Measurements from ENCODE around the gene KIF21B.

- TF ChIP-seq EZH2 (IDR thresholded peaks at IDR 0.05; ENCODE audit: borderline replicate concordance): no peak
- TF ChIP-seq, protein P1, sequence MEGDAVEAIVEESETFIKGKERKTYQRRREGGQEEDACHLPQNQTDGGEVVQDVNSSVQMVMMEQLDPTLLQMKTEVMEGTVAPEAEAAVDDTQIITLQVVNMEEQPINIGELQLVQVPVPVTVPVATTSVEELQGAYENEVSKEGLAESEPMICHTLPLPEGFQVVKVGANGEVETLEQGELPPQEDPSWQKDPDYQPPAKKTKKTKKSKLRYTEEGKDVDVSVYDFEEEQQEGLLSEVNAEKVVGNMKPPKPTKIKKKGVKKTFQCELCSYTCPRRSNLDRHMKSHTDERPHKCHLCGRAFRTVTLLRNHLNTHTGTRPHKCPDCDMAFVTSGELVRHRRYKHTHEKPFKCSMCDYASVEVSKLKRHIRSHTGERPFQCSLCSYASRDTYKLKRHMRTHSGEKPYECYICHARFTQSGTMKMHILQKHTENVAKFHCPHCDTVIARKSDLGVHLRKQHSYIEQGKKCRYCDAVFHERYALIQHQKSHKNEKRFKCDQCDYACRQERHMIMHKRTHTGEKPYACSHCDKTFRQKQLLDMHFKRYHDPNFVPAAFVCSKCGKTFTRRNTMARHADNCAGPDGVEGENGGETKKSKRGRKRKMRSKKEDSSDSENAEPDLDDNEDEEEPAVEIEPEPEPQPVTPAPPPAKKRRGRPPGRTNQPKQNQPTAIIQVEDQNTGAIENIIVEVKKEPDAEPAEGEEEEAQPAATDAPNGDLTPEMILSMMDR (IDR thresholded peaks at IDR 0.05; ENCODE audit: poor library complexity): no peak
- no peak for TF ChIP-seq EZH2phosphoT487 (IDR thresholded peaks at IDR 0.05; ENCODE audit: low read depth, severe bottlenecking, unreplicated experiment)
Observed at GRCh38 chr1:200989337-200989736, 34.2 kb downstream of the KIF21B start.
